ENCODE results near the gene DNAH3. TPM values are rescaled to one million over a fixed set of nuclear protein-coding genes. Genes with fewer than 3 reads are reported as not detected.

Gene DNAH3
- total and polyA plus RNA-seq, 2 of the 13 experiments (the other 11 are each of a cell fraction or from before 2014, with no cell fraction given): 0.07 to 0.08 TPM

GRCh38 chr16:21116148-21116693, 34.4 kb downstream of the DNAH3 start (continued):
- TF ChIP-seq ZMYM4 (CRISPR knock-in tag; IDR thresholded peaks at IDR 0.05) (peak; percentile 94), TEAD2 (CRISPR knock-in tag; IDR thresholded peaks at IDR 0.05) (0 out of 2 replicates have a peak, but pooled peaks have one; percentile 70), HNRNPL (IDR thresholded peaks at IDR 0.05; ENCODE audit: low read depth, low read length) (no peak), SMAD9 (CRISPR knock-in tag; IDR thresholded peaks at IDR 0.05) (no peak), THAP9 (CRISPR knock-in tag; IDR thresholded peaks at IDR 0.05; ENCODE audit: borderline replicate concordance) (no peak), ZBTB37 (CRISPR knock-in tag; IDR thresholded peaks at IDR 0.05) (no peak), HCFC1 (IDR thresholded peaks at IDR 0.05; ENCODE audit: low read depth, low read length) (no peak), GMEB1 (CRISPR knock-in tag; IDR thresholded peaks at IDR 0.05; ENCODE audit: borderline replicate concordance) (no peak), NCOA2 (CRISPR knock-in tag; IDR thresholded peaks at IDR 0.05) (no peak), KLF15 (CRISPR knock-in tag; IDR thresholded peaks at IDR 0.05; ENCODE audit: borderline replicate concordance) (no peak), GTF3A (CRISPR knock-in tag; conservative IDR thresholded peaks at IDR 0.05) (no peak), ZNF17 (CRISPR knock-in tag; IDR thresholded peaks at IDR 0.05) (no peak), ZNF678 (CRISPR knock-in tag; IDR thresholded peaks at IDR 0.05) (no peak), DBP (CRISPR knock-in tag; IDR thresholded peaks at IDR 0.05; ENCODE audit: not compliant biosample characterization) (no peak), FOSL2 (CRISPR knock-in tag; IDR thresholded peaks at IDR 0.05) (no peak), PRMT3 (CRISPR knock-in tag; IDR thresholded peaks at IDR 0.05; ENCODE audit: borderline replicate concordance, low read depth) (no peak), ZNF619 (CRISPR knock-in tag; IDR thresholded peaks at IDR 0.05) (no peak), HOXD1 (CRISPR knock-in tag; IDR thresholded peaks at IDR 0.05) (no peak), ZNF83 (CRISPR knock-in tag; IDR thresholded peaks at IDR 0.05; ENCODE audit: borderline replicate concordance) (no peak), ZNF883 (CRISPR knock-in tag; IDR thresholded peaks at IDR 0.05; ENCODE audit: not compliant biosample characterization) (peak; percentile 32), ZNF431 (CRISPR knock-in tag; IDR thresholded peaks at IDR 0.05; ENCODE audit: borderline replicate concordance, low read depth) (no peak), CBX5 (CRISPR knock-in tag; IDR thresholded peaks at IDR 0.05; ENCODE audit: borderline replicate concordance) (no peak), ZNF704 (CRISPR knock-in tag; IDR thresholded peaks at IDR 0.05; ENCODE audit: borderline replicate concordance) (no peak)

Data from HepG2 (cell line).